Right cardiac atrium (tissue), 5 donors: ENCODE results near the gene SEC24B. TPM values are rescaled to one million over a fixed set of nuclear protein-coding genes. Genes with fewer than 3 reads are reported as not detected.

Source experiments
- ATAC-seq, 2 donors: fragments of 200-7000 bp; cut with Tn5 transposase; one replicate each; pipeline versions ENCODE4 v1.8.0 to v1.9.1; 2020; ENCODE audit warnings: moderate library complexity in 2 of 2, mild to moderate bottlenecking in 1 of 2
- DNase-seq, 3 donors: peaks; one replicate each; pipeline ENCODE4 v3.0.0-alpha.2; 2020
- H3K27ac ChIP-seq: one replicate; pipeline ENCODE4 v1.5.1; 2013; ENCODE audit warnings: mild to moderate bottlenecking, low read length, control low read depth, moderate library complexity
- H3K27me3 ChIP-seq: one replicate; pipeline ENCODE4 v1.6.1; 2013; ENCODE audit not compliant: control insufficient read depth, insufficient read depth
- H3K4me1 ChIP-seq: one replicate; pipeline ENCODE4 v1.6.1; 2013; ENCODE audit warnings: low read length; ENCODE audit not compliant: control insufficient read depth, insufficient read depth
- H3K4me3 ChIP-seq: one replicate; pipeline ENCODE4 v1.5.1; 2013; ENCODE audit warnings: low read length, control low read depth
- H3K9me3 ChIP-seq: one replicate; pipeline ENCODE4 v1.6.1; 2013; ENCODE audit warnings: low read length; ENCODE audit not compliant: control insufficient read depth
- WGBS: extraction: QIAGEN DNeasy Blood & Tissue Kit; methylation state at CpG from one replicate; pipeline ENCODE4 v1.1.7; 2013; 5-methylcytosine and 5-hydroxymethylcytosine counted together
- intact Hi-C, 4 donors: fragments of 100-400 bp; cut with DNase I; formaldehyde crosslinking; loops; one replicate each; pipeline versions ENCODE4 v1.11.0 to v1.14.0; 2022 to 2023
- long read RNA-seq, 4 donors: library from polyadenylated mRNA; unstranded; transcript quantifications; one replicate each; pipeline ENCODE4 v2.0.0, GENCODE V29; 2020 to 2021
- polyA plus RNA-seq: library from polyadenylated mRNA; stranded (reverse); fragments of 200-250 nt; gene quantifications from one replicate; pipeline ENCODE4 v1.2.3, GENCODE V29; 2013
- total RNA-seq, 4 donors: library from RNA; stranded (reverse); fragmentation: NEBNext Ultra II Directional; extraction: Animal tissue kit (Norgen Biotek cat#: 25700); gene quantifications; one replicate each; pipeline ENCODE4 v1.2.1, GENCODE V29; 2021
- donor health status: healthy with polysubstance abuse.
- donor health status: DM: no; HTN: yes; CAD: no.
- donor health status: DM: no; HTN: no; CAD: no.
- donor health status: DM: no; HTN: yes; CAD: no; lungs with severe emphysema.
- donor health status: DM: yes; HTN: yes; CAD: no.

SEC24B gene
- total RNA-seq (10 to 100 TPM; 26.6 to 34.3 (median 28.2) TPM), polyA plus RNA-seq (9.4 TPM)
- long read RNA-seq, donor 1, full-length matches to known transcripts: 4 of 28 reads
- long read RNA-seq, donor 1, partial matches to known transcripts: 18 of 28 reads
- long read RNA-seq, donor 1, other reads (novel, unspliced or antisense): 6 of 28 reads
- long read RNA-seq, donor 2, full-length matches to known transcripts: 5 of 16 reads
- long read RNA-seq, donor 2, partial matches to known transcripts: 8 of 16 reads
- long read RNA-seq, donor 2, other reads (novel, unspliced or antisense): 3 of 16 reads
- long read RNA-seq, donor 3, partial matches to known transcripts: 33 of 42 reads
- long read RNA-seq, donor 3, other reads (novel, unspliced or antisense): 5 of 42 reads
- long read RNA-seq, donor 4, full-length matches to known transcripts: 4 of 14 reads
- long read RNA-seq, donor 4, partial matches to known transcripts: 5 of 14 reads
- long read RNA-seq, donor 4, other reads (novel, unspliced or antisense): 5 of 14 reads

DNA sequence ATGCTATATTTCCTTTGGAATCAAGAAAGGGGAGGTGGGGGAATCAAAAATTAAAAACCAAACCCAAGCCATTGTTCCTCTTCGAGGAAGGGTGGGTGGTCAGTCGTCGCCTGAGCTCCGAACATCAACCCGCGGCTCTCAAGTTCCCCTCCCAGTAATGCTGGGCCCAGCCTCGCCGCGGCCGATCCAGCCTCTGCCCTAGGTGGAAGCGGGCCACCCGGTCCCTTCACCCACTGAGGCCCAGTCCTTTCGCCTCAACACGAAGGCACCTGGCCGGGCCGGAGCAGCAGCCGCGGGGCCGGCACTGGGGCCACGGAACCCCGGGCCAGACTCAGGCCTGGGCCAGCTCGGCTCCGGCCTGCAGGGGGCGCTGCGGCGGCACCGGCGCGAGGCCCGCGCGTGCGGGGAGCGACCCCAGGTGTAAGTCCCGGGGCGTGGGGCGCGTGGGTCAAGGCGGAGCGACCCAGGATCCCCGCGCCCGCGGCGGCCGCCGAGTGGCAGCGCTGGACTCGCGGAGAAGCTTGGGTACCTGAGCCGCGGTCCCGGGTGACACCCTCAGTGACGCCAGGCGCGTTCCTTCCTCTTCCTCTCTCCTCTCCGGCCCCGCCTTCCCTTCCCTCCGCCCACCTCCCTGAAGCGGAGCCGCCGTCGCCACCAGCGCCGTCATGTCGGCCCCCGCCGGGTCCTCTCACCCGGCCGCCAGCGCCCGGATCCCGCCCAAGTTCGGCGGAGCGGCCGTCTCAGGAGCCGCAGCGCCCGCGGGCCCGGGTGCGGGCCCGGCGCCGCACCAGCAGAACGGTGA lies at the start of gene SEC24B:
TSS of gene SEC24B (plus strand) at position 611 of the 802 bp plus-strand sequence. CDS start at position 666, 55 bp downstream.
- intact Hi-C loops: loop anchor here in 2 of 4 donors (5.0 to 10.0 kb wide), 3 partner anchors 61 to 384 kb away; partner anchors contain the start of gene GAR1 (in 2 of the 2)
- ATAC-seq: peak; percentile 96

DNA sequence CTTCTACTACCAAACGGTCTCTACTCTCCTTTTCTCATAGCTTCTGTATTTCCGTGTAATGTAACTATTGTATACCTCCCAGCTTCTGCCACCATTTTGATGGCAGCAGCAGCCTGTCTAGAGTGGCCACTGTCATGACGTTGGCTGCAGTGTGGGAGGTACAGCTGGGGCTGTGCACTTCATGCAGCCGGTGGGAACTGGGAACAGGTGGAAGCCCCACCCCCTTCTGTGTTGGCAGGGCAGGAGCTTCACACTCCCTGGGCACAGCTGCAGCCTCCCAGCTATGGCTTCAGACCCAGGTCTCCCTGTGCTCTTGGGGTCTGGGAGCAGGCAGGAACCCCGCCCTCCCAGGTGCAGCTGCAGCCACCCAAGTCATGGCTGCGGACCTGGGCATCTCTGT lies 49.8 kb upstream of the SEC24B start:
- ATAC-seq (peak in 1 of 2 donors; percentile 22), DNase-seq (no peak)
- 86% methylated on average over 6 of the region's 6 CpGs for WGBS
- Histone ChIP-seq H3K4me3 (no peak overlapping the region), H3K4me1 (no peaks in the 10 kb centered on the region), H3K9me3 (no peaks in the 10 kb centered on the region), H3K27ac (no peak overlapping the region), H3K27me3 (no peaks in the 10 kb centered on the region)
- intact Hi-C loops: no loop called here

More for the DNA sequence above, at the start of gene SEC24B:
- WGBS: under 1% methylated on average over 87 of the region's 87 CpGs
- peak within 1 kb of the TSS; percentile 71 for H3K27ac ChIP-seq
- peaks cover 4% of the 10 kb centered on the region for H3K4me1 ChIP-seq
- H3K4me3 ChIP-seq: peak within 1 kb of the TSS; percentile 92
- no peaks in the 10 kb centered on the region for H3K27me3 ChIP-seq
- peak; percentile 93 to 97 (median 96) for DNase-seq
- no peaks in the 10 kb centered on the region for H3K9me3 ChIP-seq

DNA sequence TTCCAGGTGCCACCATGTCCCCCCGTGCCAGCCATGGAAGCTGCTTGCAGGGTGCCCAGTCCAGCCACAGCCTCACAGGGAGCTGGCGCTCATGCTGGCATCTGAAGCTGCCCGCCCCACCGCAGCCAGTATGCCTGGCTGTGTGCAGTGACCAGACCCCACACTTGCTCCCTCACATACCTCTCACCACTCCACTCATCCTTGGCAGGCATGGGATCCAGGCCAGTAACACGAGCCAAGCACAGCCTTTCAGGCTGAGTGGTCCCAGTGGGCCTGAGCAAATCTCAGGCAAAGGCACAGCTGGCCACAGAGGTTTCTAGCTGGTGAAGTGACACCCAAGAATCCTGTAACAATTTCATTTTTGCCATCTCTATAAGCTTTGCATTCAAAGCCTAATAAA lies 48.4 kb upstream of the SEC24B start:
- DNase-seq (no peak), ATAC-seq (peak in 1 of 2 donors; percentile 47)
- H3K27ac ChIP-seq: no peak overlapping the region
- WGBS: 77% methylated on average over 5 of the region's 5 CpGs
- H3K9me3 ChIP-seq: no peaks in the 10 kb centered on the region
- intact Hi-C loops: no loop called here
- H3K27me3 ChIP-seq: no peaks in the 10 kb centered on the region
- H3K4me3 ChIP-seq: no peak overlapping the region
- H3K4me1 ChIP-seq: no peaks in the 10 kb centered on the region

DNA sequence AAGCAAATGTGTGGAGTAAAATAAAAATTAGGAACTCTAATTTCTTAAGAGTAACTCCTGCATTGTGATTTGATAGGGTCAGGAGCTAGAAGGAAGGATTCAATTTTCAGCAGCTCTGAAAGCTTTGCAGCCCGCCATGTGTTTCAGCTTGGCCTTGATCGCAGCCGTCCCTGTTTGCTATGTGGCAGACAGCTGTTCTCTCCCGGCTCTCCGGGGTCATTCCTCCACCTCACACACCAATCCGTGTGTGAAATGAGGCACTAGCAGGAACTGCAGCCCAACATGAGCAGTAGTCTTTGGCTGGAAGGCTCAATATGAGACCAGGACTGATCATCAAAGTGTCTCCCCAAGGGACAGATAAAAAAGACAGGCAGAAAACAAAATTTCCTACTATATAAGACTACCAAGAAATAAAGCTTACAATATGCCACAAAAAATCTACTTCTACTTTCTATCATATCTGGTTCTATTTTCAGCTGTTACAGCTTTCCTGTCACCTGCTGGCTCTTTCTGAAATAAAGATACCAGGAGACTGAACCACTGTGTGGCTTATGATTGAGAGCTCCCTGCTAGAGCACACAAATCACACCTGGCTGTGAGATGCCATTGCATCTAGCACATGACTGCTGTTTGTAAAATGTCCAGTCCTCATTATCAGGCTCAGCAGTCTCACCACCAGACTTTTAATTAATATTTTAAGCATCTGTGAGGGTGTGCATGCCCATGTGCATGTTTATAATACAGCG lies 44.1 kb upstream of the SEC24B start:
- DNase-seq (peak in 1 of 3 donors; percentile 47), ATAC-seq (peak; percentile 34 to 74)
- Histone ChIP-seq H3K27me3 (no peaks in the 10 kb centered on the region), H3K27ac (no peak overlapping the region), H3K9me3 (no peaks in the 10 kb centered on the region), H3K4me1 (no peaks in the 10 kb centered on the region), H3K4me3 (no peak overlapping the region)
- WGBS: 34% methylated on average over 7 of the region's 7 CpGs
- intact Hi-C loops: no loop called here

DNA sequence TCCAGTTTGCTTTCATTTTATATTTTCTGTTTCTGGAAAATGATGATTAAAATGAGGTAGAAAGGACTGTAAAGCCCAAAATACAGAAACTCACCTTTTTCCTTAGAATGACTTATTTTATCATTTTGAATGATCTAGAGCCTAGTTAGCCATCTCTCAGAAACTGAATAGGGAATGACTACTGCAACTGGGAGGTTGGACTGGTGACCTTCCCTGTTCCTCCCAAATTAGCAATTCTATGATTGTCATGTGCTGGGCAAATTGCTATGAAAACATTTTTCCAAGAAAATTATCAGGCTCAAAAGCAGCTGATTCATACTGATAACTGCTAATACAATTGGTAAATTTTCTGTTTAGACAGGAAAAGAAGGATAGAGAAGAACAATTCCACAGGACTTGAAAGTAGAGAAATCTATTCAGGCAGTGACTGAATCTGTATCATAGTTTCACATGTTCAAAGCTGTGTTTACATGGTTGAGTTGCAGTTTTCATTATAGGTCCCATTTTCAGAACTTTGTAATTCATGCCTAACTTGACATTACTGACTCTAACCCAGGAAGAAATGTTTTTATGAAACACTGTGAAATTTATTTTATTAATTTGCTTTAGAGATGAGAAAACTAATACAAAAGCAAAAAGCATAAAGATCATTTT lies 43.4 kb upstream of the SEC24B start:
- ATAC-seq: no peak
- DNase-seq: no peak

DNA sequence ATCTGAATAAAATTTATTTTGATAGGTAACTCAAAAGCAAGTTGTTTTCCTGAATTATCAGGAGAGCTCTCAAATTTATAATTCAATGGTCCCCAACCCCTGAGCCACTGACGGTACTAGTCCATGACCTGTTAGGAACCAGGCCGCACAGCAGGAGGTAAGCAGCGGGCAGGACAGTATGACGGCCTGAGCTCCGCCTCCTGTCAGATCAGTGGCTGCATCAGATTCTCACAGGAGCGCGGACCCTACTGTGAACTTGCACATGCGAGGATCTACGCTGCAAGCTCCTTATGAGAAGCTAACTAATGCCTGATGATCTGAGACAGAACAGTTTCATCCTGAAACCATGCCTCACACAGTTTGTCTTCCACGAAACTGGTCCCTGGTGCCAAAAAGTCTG lies 37.9 kb upstream of the SEC24B start:
- no peak overlapping the region for H3K27ac ChIP-seq
- DNase-seq: no peak
- intact Hi-C loops: no loop called here
- WGBS: 70% methylated on average over 10 of the region's 10 CpGs
- ATAC-seq: no peak
- H3K4me3 ChIP-seq: no peak overlapping the region
- no peaks in the 10 kb centered on the region for H3K9me3 ChIP-seq
- H3K27me3 ChIP-seq: no peaks in the 10 kb centered on the region
- H3K4me1 ChIP-seq: no peaks in the 10 kb centered on the region

More for the DNA sequence above, 43.4 kb upstream of the SEC24B start:
- Histone ChIP-seq H3K4me1 (no peaks in the 10 kb centered on the region), H3K27me3 (no peaks in the 10 kb centered on the region), H3K9me3 (no peaks in the 10 kb centered on the region), H3K27ac (no peak overlapping the region), H3K4me3 (no peak overlapping the region)
- intact Hi-C loops: no loop called here

DNA sequence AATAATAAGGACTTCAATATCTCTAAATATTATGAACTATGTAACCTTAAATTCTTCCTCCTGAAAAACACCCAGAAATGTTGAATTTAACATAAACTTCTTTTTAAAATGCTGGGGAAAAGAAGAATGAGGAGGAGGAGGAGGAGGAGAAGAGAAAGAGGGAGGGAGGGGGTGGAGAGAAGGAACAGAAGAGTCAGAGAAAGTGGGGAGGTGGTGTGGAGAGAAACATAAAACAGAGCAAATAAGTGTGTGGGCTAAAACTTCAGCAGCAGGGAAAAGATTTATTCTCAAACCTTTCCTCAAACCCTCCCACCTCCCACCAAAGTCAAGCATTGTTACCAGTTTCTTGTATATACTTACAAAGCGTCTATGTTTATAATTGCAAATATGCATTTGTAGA lies 34.7 kb upstream of the SEC24B start:
- intact Hi-C loops: no loop called here
- no peak overlapping the region for H3K4me3 ChIP-seq
- no peaks in the 10 kb centered on the region for H3K9me3 ChIP-seq
- 94% methylated on average over 1 of the region's 1 CpG for WGBS
- no peak overlapping the region for H3K27ac ChIP-seq
- DNase-seq (no peak), ATAC-seq (no peak)
- no peaks in the 10 kb centered on the region for H3K4me1 ChIP-seq
- H3K27me3 ChIP-seq: no peaks in the 10 kb centered on the region

DNA sequence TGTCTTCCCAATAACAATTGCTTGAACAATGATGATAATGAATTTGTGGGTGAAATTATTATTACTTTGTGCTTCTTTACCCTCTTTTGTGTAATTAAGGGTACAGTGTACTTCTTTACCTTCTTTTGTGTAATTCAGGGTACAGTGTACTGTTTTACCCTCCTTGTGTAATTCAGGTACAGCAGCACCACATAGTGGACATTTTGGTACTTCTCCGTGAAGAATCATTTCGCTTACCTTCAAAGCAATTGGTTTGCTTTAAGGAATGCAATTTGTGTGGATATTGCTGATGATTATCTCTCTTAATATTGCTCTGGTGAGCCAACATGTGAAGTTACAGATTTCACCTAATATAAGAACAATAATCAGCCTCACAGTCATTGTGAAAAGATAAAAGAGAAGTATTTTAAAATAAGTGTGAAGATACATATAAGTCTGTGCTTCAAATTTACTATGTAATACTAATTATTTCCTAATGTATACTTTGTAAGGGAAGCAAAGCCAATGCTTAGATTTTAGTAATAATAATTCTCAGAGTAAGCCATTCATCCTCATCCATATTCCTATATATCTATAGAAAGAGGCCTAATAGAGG lies 27.2 kb upstream of the SEC24B start:
- no peak overlapping the region for H3K27ac ChIP-seq
- intact Hi-C loops: loop anchor here (5.0 to 10.0 kb wide), 2 partner anchors 569 to 572 kb away; no protein-coding TSS in a partner anchor
- no peaks in the 10 kb centered on the region for H3K27me3 ChIP-seq
- DNase-seq: no peak
- H3K4me3 ChIP-seq: no peak overlapping the region
- no peaks in the 10 kb centered on the region for H3K4me1 ChIP-seq
- peak; percentile 64 to 78 for ATAC-seq
- WGBS: 6% methylated on average over 2 of the region's 2 CpGs
- no peaks in the 10 kb centered on the region for H3K9me3 ChIP-seq

DNA sequence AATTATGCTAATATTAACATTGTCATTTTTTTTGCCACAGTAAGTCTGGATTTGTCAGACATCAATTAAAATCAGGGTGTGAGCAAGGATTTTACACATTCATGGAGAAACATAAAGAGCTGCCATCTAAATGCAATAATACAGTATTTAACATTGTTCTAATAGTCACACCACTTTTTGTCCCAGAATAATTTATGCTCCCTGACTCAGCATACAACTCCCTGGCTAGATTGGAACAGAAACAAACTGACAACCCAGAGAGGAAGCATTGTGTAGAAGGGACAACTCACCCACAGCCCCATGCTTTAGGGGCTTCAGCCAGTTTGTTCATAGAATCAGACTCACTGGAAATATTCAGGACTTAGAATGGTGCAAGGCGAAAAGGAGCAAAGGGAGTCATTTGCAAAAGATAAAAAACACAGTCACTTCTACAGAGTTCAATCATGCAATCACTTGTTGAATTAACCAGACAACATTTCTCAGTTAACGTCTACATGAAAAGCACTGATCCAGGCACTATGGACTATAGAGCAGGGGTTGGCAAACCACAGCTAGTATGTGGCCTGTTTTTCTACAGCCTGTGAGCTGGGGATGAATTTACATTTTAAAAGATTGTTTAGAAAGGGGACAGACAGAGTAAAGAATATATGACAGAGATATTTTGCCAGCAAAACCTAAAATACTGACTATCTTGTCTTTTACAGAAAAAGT lies 26.4 kb upstream of the SEC24B start:
- H3K4me3 ChIP-seq: no peak overlapping the region
- intact Hi-C loops: loop anchor here (5.0 to 10.0 kb wide), 2 partner anchors 570 to 572 kb away; no protein-coding TSS in a partner anchor
- H3K9me3 ChIP-seq: no peaks in the 10 kb centered on the region
- 83% methylated on average over 2 of the region's 2 CpGs for WGBS
- no peak overlapping the region for H3K27ac ChIP-seq
- ATAC-seq: no peak
- no peaks in the 10 kb centered on the region for H3K27me3 ChIP-seq
- H3K4me1 ChIP-seq: no peaks in the 10 kb centered on the region
- no peak for DNase-seq
